T-helper 1 cell treated with Interleukin-12 subunit alpha and Interleukin-12 subunit beta and Interleukin-4 antibody, amounts not matched to agents 30 μg/mL and 1 μg/mL, for 36 hours (primary cell): ENCODE measurements around the gene CEP131.

ENCODE experiments used
- H3K27ac Mint-ChIP-seq: one replicate; pipeline ENCODE4 v1.8.0; 2021; ENCODE audit warnings: mild to moderate bottlenecking, mixed read lengths
- H3K27me3 Mint-ChIP-seq: one replicate; pipeline ENCODE4 v1.8.0; 2021; ENCODE audit warnings: low read depth, mixed read lengths
- H3K36me3 Mint-ChIP-seq: one replicate; pipeline ENCODE4 v1.8.0; 2021; ENCODE audit warnings: low read depth, mixed read lengths
- H3K4me1 Mint-ChIP-seq: one replicate; pipeline ENCODE4 v1.8.0; 2021; ENCODE audit warnings: low read depth, mixed read lengths
- H3K4me3 Mint-ChIP-seq: one replicate; pipeline ENCODE4 v1.8.0; 2021; ENCODE audit warnings: mild to moderate bottlenecking, moderate library complexity, mixed read lengths
- H3K9me3 Mint-ChIP-seq: one replicate; pipeline ENCODE4 v1.8.0; 2021; ENCODE audit warnings: mixed read lengths

The CEP131 gene

DNA sequence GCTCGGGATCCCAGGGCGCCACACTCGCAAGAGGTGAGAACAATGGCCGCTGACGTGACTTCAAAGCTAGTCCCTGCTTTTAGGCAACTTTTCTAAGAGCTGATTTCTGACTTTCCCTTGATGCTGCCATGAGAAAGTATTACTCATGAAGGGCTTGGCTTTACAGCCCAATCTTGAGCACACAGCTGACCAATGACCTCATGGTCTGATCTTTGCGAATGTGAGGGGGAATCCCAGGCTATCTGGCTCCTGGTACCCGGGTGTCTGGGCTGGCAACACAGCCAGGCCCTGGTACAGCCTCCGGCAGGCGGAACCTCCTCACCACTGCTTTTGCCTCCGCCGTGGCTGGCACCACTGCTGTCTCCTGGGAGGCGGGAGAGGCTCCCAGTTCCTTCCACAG lies 33.9 kb upstream of the CEP131 start:
- no peak overlapping the region for H3K4me3 Mint-ChIP-seq
- H3K9me3 Mint-ChIP-seq: no peaks in the 10 kb centered on the region
- no peak overlapping the region for H3K27ac Mint-ChIP-seq

DNA sequence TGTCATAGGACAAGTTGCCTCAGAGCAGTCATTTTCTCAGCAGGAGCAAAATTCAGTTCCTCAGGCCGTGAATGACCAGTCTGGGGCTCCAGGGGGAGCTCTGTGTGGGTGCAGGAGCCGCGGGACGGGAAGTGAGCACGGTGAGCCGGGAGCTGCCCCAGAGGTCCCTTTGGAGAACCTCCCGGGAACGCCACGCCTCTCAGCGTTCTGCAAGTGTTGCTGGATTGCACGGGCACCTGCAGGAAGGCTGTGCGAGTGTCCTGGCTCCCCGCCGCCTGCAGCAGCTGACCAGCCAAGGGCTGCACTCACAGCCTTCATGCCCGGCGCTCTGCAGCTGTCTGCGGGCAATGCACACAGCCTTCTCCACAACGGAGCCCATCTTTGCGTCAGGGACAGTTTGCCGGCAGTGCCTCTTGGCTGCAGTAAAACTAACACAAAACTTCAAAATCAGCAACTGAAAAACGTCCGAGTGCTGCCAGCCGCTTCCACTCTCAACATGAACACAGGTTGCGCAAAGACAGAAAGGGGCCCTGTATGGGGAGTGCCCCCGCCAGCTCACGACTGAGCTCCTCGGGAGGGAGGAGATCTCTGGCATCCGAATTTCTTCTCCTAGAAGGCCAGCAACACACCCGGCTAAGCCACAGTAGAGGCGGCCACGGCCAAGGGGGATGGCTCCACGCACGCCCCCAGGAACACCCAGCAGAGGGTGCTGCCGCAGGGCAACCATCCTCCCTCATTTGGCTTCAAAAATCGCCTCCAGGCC lies 32.4 kb upstream of the CEP131 start:
- peaks cover 9% of the 10 kb centered on the region for H3K4me1 Mint-ChIP-seq
- peaks cover 10% of the 10 kb centered on the region for H3K36me3 Mint-ChIP-seq

More for the DNA sequence above, 33.9 kb upstream of the CEP131 start:
- H3K36me3 Mint-ChIP-seq: peaks cover 8% of the 10 kb centered on the region
- H3K27me3 Mint-ChIP-seq: no peaks in the 10 kb centered on the region
- peaks cover 9% of the 10 kb centered on the region for H3K4me1 Mint-ChIP-seq

DNA sequence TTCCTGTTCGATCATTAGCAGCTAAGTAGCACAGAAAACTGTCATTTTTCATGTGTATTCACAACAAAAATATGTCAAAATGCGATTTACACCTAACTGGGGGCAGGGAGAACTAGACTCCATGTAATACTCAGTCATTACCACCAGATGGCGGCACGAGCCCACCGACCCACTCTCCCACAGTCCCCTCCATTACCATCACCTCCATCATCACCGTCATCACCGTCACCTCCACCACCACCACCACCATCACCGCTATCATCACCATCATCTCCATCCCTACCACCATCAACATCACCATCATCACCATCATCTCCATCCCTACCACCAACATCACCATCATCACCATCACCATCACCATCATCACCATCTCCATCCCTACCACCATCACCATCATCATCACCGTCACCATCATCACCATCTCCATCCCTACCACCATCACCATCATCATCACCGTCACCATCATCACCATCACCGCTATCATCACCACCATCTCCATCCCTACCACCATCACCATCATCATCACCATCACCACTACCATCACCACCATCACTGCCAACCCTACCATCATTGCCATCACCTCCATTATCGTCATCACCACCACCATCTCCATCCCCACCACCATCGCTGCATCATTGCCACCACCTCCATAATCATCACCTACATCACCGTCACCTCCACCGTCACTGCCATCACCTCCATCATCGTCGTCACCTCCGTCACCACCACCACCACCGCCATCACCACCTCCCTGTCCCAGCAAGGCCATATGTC lies 30.8 kb upstream of the CEP131 start:
- H3K4me1 Mint-ChIP-seq: peaks cover 9% of the 10 kb centered on the region
- H3K27me3 Mint-ChIP-seq: no peaks in the 10 kb centered on the region
- H3K4me3 Mint-ChIP-seq: no peak overlapping the region
- peak overlapping the region; percentile 11 for H3K27ac Mint-ChIP-seq
- H3K36me3 Mint-ChIP-seq: peaks cover 10% of the 10 kb centered on the region
- no peaks in the 10 kb centered on the region for H3K9me3 Mint-ChIP-seq

More for the DNA sequence above, 32.4 kb upstream of the CEP131 start:
- H3K4me3 Mint-ChIP-seq: no peak overlapping the region
- H3K9me3 Mint-ChIP-seq: no peaks in the 10 kb centered on the region
- H3K27ac Mint-ChIP-seq: no peak overlapping the region
- H3K27me3 Mint-ChIP-seq: no peaks in the 10 kb centered on the region

DNA sequence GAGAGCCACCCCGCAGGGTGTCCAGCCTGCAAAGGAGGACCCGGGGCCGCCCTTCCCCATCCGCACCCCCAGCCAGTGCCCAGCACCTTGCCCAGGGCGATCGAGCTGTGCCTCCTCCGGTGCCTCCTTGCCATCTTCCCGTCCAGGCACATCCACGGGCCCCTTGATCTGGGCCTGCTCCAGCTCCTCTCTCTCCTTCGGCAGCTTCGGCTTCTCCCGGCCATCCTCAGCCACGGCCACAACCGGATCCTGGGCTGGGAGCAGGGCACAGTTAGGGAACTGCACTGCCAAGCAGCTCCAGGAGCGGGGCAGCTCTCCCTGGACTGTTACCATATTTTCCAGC lies 30.2 kb upstream of the CEP131 start:
- no peak overlapping the region for H3K27ac Mint-ChIP-seq
- peaks cover 13% of the 10 kb centered on the region for H3K36me3 Mint-ChIP-seq
- H3K27me3 Mint-ChIP-seq: no peaks in the 10 kb centered on the region
- H3K4me3 Mint-ChIP-seq: no peak overlapping the region
- no peaks in the 10 kb centered on the region for H3K9me3 Mint-ChIP-seq
- H3K4me1 Mint-ChIP-seq: peaks cover 9% of the 10 kb centered on the region

DNA sequence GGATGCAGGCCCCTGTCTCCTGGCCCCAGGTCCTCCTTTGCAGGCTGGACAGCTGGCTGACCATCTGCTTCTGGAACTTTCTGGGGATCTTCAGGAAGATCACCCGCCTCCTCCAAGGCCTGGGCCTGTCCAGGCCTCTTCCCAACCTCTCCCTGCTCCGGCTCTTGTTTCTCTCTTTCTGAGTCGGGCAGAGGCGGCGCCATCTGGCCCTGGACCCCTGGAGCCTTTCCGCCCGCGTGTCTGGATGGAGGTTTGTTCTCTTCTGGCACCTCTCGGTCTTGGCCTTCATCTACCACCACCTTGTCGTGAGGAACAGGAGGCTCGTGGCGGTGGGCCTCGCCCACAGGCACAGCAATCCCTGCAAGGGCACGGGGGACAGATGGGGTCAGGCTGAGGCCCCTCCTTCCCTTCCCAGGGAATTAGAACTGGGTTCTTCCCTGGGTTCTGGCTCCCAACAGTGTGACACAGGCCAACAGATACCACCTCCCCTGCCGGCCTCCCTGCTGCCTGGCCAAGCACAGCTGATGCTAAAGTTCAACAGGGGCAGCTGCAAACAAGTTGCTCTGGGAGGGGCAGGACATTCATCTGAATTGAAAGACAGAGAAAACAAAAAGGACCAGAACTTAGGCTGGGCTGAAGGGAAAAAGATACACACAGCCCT lies 29.7 kb upstream of the CEP131 start:
- Mint-ChIP-seq H3K27me3 (no peaks in the 10 kb centered on the region), H3K27ac (no peak overlapping the region), H3K4me3 (no peak overlapping the region), H3K36me3 (peaks cover 13% of the 10 kb centered on the region), H3K4me1 (peaks cover 9% of the 10 kb centered on the region), H3K9me3 (no peaks in the 10 kb centered on the region)

- no peak overlapping the region for H3K27ac Mint-ChIP-seq
- H3K4me1 Mint-ChIP-seq: peaks cover 9% of the 10 kb centered on the region
- no peak overlapping the region for H3K4me3 Mint-ChIP-seq
- peaks cover 13% of the 10 kb centered on the region for H3K36me3 Mint-ChIP-seq
- H3K27me3 Mint-ChIP-seq: no peaks in the 10 kb centered on the region
- no peaks in the 10 kb centered on the region for H3K9me3 Mint-ChIP-seq
Measured at GRCh38 chr17:81251709-81252301, 29.0 kb upstream of the CEP131 start.

DNA sequence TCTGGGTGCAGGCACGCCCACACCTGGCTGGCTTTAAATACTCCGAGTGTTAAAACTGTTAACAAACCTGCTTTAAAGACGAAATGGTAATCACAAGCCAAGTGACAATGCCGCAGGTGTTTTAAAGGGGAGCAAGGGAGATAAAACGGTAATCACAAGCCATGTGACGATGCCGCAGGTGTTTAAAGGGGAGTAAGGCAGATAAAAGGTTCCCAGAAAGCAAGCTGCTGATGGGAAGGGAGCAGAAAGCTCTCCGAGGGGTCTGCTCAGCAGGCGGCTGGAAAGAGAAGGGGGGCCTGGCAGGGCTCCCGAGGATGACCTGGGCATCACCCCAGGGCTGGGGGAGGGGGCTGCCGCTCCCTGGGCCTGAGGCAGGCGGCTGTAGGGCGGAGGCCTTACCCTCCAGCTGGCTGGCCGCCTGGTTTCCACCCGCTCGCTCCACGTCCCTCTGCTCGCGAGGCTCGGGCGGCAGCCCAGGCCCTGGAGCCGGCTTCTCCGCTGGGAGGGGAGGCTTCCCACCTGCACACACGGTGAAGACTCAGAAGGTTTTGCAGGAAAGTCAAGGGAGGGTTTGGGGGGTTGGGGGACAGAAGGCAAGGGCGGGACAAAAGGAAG lies 28.4 kb upstream of the CEP131 start:
- H3K27ac Mint-ChIP-seq: no peak overlapping the region
- no peaks in the 10 kb centered on the region for H3K9me3 Mint-ChIP-seq
- H3K27me3 Mint-ChIP-seq: no peaks in the 10 kb centered on the region
- H3K36me3 Mint-ChIP-seq: peaks cover 13% of the 10 kb centered on the region
- H3K4me1 Mint-ChIP-seq: peaks cover 9% of the 10 kb centered on the region
- no peak overlapping the region for H3K4me3 Mint-ChIP-seq

DNA sequence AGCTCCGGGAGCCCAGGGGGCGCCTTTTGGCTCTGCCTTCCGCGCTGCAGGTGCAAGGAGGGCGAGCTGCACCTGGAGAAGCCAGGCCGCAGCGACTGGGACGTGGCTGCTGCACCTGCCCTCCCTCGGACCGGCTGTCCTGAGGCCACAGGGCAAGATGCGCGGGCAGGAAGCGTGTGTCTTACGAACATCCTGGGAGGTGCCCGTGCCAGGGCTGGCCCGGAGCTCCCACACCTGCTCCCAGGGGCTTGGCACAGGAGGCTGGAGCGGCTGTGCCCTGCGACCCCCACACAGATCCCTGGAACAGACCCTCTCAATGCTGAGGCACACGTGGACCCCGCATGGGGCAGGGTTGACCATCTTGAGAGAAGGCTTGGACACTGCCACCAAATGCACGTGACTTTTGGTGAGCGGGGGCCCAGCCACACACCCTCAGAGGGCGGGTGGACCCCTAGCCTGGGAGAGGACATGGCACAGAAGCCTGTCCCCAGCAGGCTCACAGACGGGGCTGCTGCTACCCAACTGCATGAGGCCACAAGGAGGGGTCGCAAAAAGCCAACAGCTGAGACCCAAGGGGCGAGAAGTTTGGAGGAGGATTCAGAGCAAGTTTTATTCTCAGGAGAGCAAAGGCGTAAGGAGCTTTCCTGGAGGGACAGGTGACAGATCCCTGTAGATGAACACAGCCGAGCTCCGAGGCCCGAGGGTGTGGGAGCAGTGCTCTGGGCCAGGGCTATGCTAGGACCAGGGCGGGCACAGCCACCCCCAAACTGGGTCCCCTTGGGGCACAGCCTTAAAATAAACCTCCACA lies 27.7 kb upstream of the CEP131 start:
- no peaks in the 10 kb centered on the region for H3K27me3 Mint-ChIP-seq
- H3K36me3 Mint-ChIP-seq: peaks cover 13% of the 10 kb centered on the region
- no peak overlapping the region for H3K4me3 Mint-ChIP-seq
- H3K4me1 Mint-ChIP-seq: peaks cover 9% of the 10 kb centered on the region
- H3K27ac Mint-ChIP-seq: no peak overlapping the region
- H3K9me3 Mint-ChIP-seq: no peaks in the 10 kb centered on the region

- H3K36me3 Mint-ChIP-seq: peaks cover 18% of the 10 kb centered on the region
- H3K9me3 Mint-ChIP-seq: no peaks in the 10 kb centered on the region
- H3K4me3 Mint-ChIP-seq: no peak overlapping the region
- H3K4me1 Mint-ChIP-seq: peaks cover 9% of the 10 kb centered on the region
- H3K27ac Mint-ChIP-seq: no peak overlapping the region
- H3K27me3 Mint-ChIP-seq: no peaks in the 10 kb centered on the region
Measured at GRCh38 chr17:81249223-81250040, 26.7 kb upstream of the CEP131 start.

- Mint-ChIP-seq H3K4me3 (no peak overlapping the region), H3K4me1 (peaks cover 6% of the 10 kb centered on the region), H3K9me3 (no peaks in the 10 kb centered on the region), H3K36me3 (peaks cover 18% of the 10 kb centered on the region), H3K27me3 (no peaks in the 10 kb centered on the region), H3K27ac (no peak overlapping the region)
Measured at GRCh38 chr17:81248649-81249048, 25.9 kb upstream of the CEP131 start.

- Mint-ChIP-seq H3K27me3 (no peaks in the 10 kb centered on the region), H3K9me3 (no peaks in the 10 kb centered on the region), H3K4me3 (no peak overlapping the region), H3K4me1 (no peaks in the 10 kb centered on the region), H3K27ac (no peak overlapping the region), H3K36me3 (peaks cover 12% of the 10 kb centered on the region)
Measured at GRCh38 chr17:81247339-81247990, 24.7 kb upstream of the CEP131 start.

- Mint-ChIP-seq H3K9me3 (no peaks in the 10 kb centered on the region), H3K27me3 (no peaks in the 10 kb centered on the region), H3K36me3 (peaks cover 13% of the 10 kb centered on the region), H3K4me1 (peaks cover 3% of the 10 kb centered on the region), H3K4me3 (no peak overlapping the region), H3K27ac (no peak overlapping the region)
Measured at GRCh38 chr17:81246679-81247338, 24.0 kb upstream of the CEP131 start.
